Neuronal stem cell (in vitro differentiated cells): Measurements from ENCODE around the gene CLEC17A.
"Not testable (repeated sequence)": the region's sequence is repeated elsewhere in the genome, so short reads cannot be mapped to it uniquely, and the experiment has no call there.

Experiments
- DNase-seq: peaks from one replicate; pipeline ENCODE4 v3.0.0-alpha.2; 2013; ENCODE audit warnings: low spot score
- H2AFZ ChIP-seq: one replicate; pipeline ENCODE4 v1.6.1; 2013; ENCODE audit warnings: mild to moderate bottlenecking, low read length, inconsistent platforms
- H2AK5ac ChIP-seq: 2 replicates; pipeline ENCODE4 v1.6.1; 2013; ENCODE audit warnings: low read depth, mild to moderate bottlenecking, inconsistent platforms, low read length, moderate library complexity, mixed read lengths
- H2BK120ac ChIP-seq: 2 replicates; pipeline ENCODE4 v1.6.1; 2013; ENCODE audit warnings: low read depth, mild to moderate bottlenecking, inconsistent platforms, low read length, moderate library complexity, mixed read lengths
- H2BK12ac ChIP-seq: one replicate; pipeline ENCODE4 v1.6.1; 2013; ENCODE audit warnings: low read length, inconsistent platforms
- H2BK15ac ChIP-seq: 2 replicates; pipeline ENCODE4 v1.6.1; 2013; ENCODE audit warnings: mild to moderate bottlenecking, low read length, inconsistent platforms, mixed read lengths
- H2BK5ac ChIP-seq: one replicate; pipeline ENCODE4 v1.6.1; 2013; ENCODE audit warnings: inconsistent platforms, mild to moderate bottlenecking, low read length, moderate library complexity
- H3K14ac ChIP-seq: one replicate; pipeline ENCODE4 v1.6.1; 2013; ENCODE audit warnings: low read length, inconsistent platforms
- H3K18ac ChIP-seq: 2 replicates; pipeline ENCODE4 v1.6.1; 2013; ENCODE audit warnings: low read length, inconsistent platforms
- H3K23ac ChIP-seq: 2 replicates; pipeline ENCODE4 v1.6.1; 2013; ENCODE audit warnings: low read depth, mild to moderate bottlenecking, mixed read lengths, low read length, inconsistent platforms; ENCODE audit not compliant: poor library complexity
- H3K27ac ChIP-seq: replicated peaks from 3 replicates; pipeline ENCODE4 v1.5.1; 2013; ENCODE audit warnings: low read length, inconsistent platforms
- H3K27me3 ChIP-seq, 3 experiments: 2 replicates each; pipeline ENCODE4 v1.6.1; 2013; ENCODE audit warnings: low read length in 3 of 3, mild to moderate bottlenecking in 2 of 3, inconsistent platforms in 1 of 3, low read depth in 1 of 3, mixed read lengths in 1 of 3, moderate library complexity in 1 of 3; ENCODE audit not compliant: control insufficient read depth in 3 of 3, insufficient read depth in 3 of 3
- H3K36me3 ChIP-seq, 2 donors: replicated peaks in 1 of 2; 2 replicates each; pipeline ENCODE4 v1.6.1; 2013; ENCODE audit warnings: low read length in 2 of 2; ENCODE audit not compliant: control insufficient read depth in 2 of 2, insufficient read depth in 2 of 2
- H3K4ac ChIP-seq: 2 replicates; pipeline ENCODE4 v1.6.1; 2013; ENCODE audit warnings: inconsistent platforms, mild to moderate bottlenecking, low read length, moderate library complexity
- H3K4me1 ChIP-seq, 2 donors: 1 replicate in 1 of 2; 2 replicates in 1 of 2; pipeline ENCODE4 v1.6.1; 2013; ENCODE audit warnings: low read length in 2 of 2, low read depth in 1 of 2; ENCODE audit not compliant: control insufficient read depth in 2 of 2, insufficient read depth in 1 of 2
- H3K4me2 ChIP-seq: one replicate; pipeline ENCODE4 v1.6.1; 2013; ENCODE audit warnings: mild to moderate bottlenecking, low read length, inconsistent platforms; ENCODE audit not compliant: insufficient read depth, poor library complexity, severe bottlenecking
- H3K4me3 ChIP-seq, 2 donors: 2 replicates each; pipeline ENCODE4 v1.5.1; 2013; ENCODE audit warnings: low read length in 2 of 2, mild to moderate bottlenecking in 2 of 2, inconsistent platforms in 1 of 2, moderate library complexity in 1 of 2
- H3K79me1 ChIP-seq: one replicate; pipeline ENCODE4 v1.6.1; 2013; ENCODE audit warnings: low read depth, mild to moderate bottlenecking, inconsistent platforms, low read length, moderate library complexity
- H3K9ac ChIP-seq: one replicate; pipeline ENCODE4 v1.6.1; 2013; ENCODE audit warnings: mild to moderate bottlenecking, low read depth, low read length, inconsistent platforms; ENCODE audit not compliant: poor library complexity
- H3K9me3 ChIP-seq, 2 donors: replicated peaks in 1 of 2; 2 replicates each; pipeline versions ENCODE3 to v1.6.1; 2013; ENCODE audit warnings: low read length in 2 of 2, mild to moderate bottlenecking in 2 of 2, inconsistent platforms in 1 of 2, low read depth in 1 of 2, mixed read lengths in 1 of 2, moderate library complexity in 1 of 2; ENCODE audit not compliant: control insufficient read depth in 2 of 2, insufficient read depth in 1 of 2
- H4K8ac ChIP-seq: one replicate; pipeline ENCODE4 v1.6.1; 2013; ENCODE audit warnings: low read depth, mild to moderate bottlenecking, inconsistent platforms, low read length, moderate library complexity
- H4K91ac ChIP-seq: one replicate; pipeline ENCODE4 v1.6.1; 2013; ENCODE audit warnings: low read length, low read depth, mild to moderate bottlenecking, inconsistent platforms; ENCODE audit not compliant: poor library complexity
- WGBS, 2 donors: extraction: QIAGEN DNeasy Blood & Tissue Kit; methylation state at CpG; one replicate each; pipeline ENCODE4 v1.1.7; 2013; ENCODE audit warnings: missing lambda C conversion rate in 2 of 2, mixed read lengths in 1 of 2; ENCODE audit not compliant: insufficient read length in 2 of 2, insufficient replicate concordance in 1 of 2; ENCODE audit errors: extremely low coverage in 2 of 2; 5-methylcytosine and 5-hydroxymethylcytosine counted together

Gene CLEC17A

DNA sequence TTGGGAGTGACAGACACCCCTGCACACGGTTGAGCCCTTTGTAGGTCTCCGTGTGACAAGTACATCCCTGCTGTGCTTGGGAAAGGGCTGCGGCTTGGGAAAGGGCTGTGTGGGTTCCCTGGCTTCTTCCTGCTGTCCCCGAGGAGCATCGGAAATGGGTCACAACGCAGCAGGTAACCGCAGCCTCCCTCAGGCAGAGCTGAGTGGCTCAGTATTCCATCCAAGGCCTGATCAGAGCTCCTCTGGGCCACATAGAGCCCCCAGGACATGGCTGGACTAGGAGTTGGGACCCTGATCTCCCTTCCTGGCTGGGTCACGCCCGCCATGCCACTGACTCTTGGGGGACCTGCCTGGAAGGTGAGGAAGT, 37.2 kb upstream of the CLEC17A start:
- Histone ChIP-seq H3K36me3 (peaks cover 11 to 39% of the 10 kb centered on the region in 2 donors), H3K14ac (peak overlapping the region; percentile 75), H2BK15ac (no peak overlapping the region), H3K27me3 (no peaks in the 10 kb centered on the region), H3K9me3 (no peaks in the 10 kb centered on the region), H3K79me1 (peaks cover 12% of the 10 kb centered on the region), H2BK5ac (peak overlapping the region; percentile 41), H3K9ac (no peak overlapping the region), H3K4me1 (peaks cover 0 to 3% of the 10 kb centered on the region in 2 donors), H3K18ac (no peak overlapping the region), H2AFZ (no peak overlapping the region), H3K4ac (no peak overlapping the region), H2BK120ac (no peak overlapping the region), H4K8ac (no peak overlapping the region), H3K23ac (peak overlapping the region; percentile 45), H2AK5ac (peak overlapping the region; percentile 33), H2BK12ac (no peak overlapping the region), H4K91ac (no peak overlapping the region), H3K4me3 (no peak overlapping the region), H3K27ac (no peak overlapping the region), H3K4me2 (no peak overlapping the region)
- WGBS, 2 donors: no CpG with 5 or more reads among the region's 9 CpGs
- DNase-seq: no peak

DNA sequence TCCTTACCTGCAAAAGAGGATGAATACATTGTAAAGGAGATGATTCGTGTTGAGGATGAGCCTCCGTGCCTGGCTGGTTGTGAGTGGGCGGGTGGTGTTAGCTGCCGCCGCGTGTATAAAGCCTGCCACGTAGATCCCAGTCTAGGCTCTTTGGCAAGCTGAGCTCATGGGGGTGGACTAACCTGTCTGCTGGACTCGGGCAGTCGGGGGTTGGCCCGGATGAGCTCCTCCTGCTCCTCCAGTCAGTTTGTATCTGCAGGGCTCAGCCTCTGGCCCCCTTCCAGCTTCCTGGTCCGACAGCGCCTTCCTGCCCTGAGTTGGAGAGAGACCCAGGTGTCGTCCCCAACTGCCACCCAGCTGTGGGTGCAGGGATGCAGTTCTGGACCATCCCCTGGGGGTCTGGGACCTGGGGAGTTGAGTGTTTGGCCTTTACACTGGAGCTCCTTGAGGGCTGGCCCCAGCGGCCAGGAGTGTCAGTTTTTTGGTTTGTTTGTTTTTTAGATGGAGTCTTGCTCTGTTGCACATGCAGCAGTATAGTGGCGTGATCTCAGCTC, 32.6 kb upstream of the CLEC17A start:
- no peaks in the 10 kb centered on the region for H3K27me3 ChIP-seq
- no peaks in the 10 kb centered on the region for H3K9me3 ChIP-seq
- H2AFZ ChIP-seq: no peak overlapping the region
- H3K4me2 ChIP-seq: no peak overlapping the region
- H3K36me3 ChIP-seq: peaks cover 14 to 27% of the 10 kb centered on the region in 2 donors
- no peak overlapping the region for H4K91ac ChIP-seq
- H3K4ac ChIP-seq: no peak overlapping the region
- no peak overlapping the region for H3K14ac ChIP-seq
- no peak overlapping the region for H3K23ac ChIP-seq
- no CpG with 5 or more reads among the region's 15 CpGs for WGBS, 2 donors
- H2BK15ac ChIP-seq: no peak overlapping the region
- no peak overlapping the region for H3K27ac ChIP-seq
- H4K8ac ChIP-seq: no peak overlapping the region
- H2BK5ac ChIP-seq: no peak overlapping the region
- peak overlapping the region; percentile 72 for H3K9ac ChIP-seq
- no peak overlapping the region for H2AK5ac ChIP-seq
- peaks cover 26% of the 10 kb centered on the region for H3K79me1 ChIP-seq
- no peak overlapping the region for H3K18ac ChIP-seq
- H3K4me3 ChIP-seq: no peak overlapping the region
- no peak overlapping the region for H2BK120ac ChIP-seq
- peaks cover 2 to 3% of the 10 kb centered on the region in 2 donors for H3K4me1 ChIP-seq
- no peak overlapping the region for H2BK12ac ChIP-seq
- DNase-seq: no peak

DNA sequence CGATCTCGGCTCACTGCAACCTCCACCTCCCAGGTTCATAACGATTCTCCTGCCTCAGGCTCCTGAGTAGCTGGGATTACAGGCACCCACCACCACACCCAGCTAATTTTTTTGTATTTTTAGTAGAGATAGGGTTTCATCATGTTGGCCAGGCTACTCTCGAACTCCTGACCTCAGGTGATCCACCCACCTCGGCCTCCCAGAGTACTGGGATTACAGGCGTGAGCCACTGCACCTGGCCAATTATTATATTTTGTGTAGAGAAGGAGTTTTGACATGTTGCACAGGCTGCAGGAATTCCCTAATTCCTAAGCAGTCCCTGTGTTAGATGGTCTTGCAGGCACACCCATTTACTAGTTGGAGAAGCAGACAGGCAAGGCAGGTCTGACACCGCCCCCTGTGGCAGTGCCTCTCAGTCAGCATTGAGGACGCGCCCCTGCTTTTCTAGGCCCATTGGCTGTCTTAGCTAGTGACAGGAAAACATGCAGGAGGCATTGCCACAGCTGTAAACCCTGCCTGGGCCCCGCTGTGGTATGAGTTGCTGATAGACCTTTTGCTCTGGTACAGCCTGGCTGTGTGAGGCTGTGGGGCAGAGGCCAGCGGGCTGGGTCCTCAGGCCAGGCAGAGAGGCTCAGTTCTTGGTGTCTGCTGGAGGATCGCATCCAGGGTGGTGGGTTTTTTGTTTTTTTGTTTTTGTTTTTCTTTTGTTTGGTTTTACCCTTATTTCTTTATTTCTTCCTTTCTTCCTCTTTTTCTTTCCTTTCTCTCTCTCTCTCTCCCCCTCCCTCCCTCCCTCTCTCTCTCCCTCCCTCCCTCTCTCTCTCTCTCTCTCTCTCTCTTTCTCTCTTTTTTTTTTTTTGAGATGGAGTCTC, 31.5 kb upstream of the CLEC17A start:
- peaks cover 8 to 21% of the 10 kb centered on the region in 2 donors for H3K36me3 ChIP-seq
- WGBS, 2 donors: no CpG with 5 or more reads among the region's 12 CpGs
- H3K27ac ChIP-seq: not testable (repeated sequence)

DNA sequence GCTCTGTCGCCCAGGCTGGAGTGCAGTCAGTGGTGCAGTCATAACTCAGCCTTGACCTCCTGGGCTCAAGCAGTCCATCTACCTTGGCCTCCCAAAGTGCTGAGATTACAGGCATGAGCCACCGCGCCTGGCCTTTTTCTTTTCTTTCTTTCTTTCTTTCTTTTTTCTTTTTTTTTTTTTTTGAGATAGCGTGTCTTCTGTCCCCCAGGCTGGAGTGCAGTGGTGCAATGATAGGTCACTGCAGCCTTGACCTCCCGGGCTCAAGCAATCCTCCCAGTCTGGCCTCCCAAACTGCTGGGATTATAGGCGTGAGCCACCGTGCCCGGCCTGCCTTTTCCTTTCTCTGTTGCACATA, 30.9 kb upstream of the CLEC17A start:
- not testable (repeated sequence) for H3K27ac ChIP-seq, H4K91ac ChIP-seq, H3K14ac ChIP-seq, H3K4ac ChIP-seq, H3K27me3 ChIP-seq, H2BK5ac ChIP-seq, H3K4me3 ChIP-seq, H2AFZ ChIP-seq, H2BK120ac ChIP-seq, H3K23ac ChIP-seq, H3K9ac ChIP-seq, DNase-seq, H3K4me2 ChIP-seq, H2BK12ac ChIP-seq, H4K8ac ChIP-seq, H2AK5ac ChIP-seq, H3K9me3 ChIP-seq, H3K18ac ChIP-seq, H2BK15ac ChIP-seq, H3K4me1 ChIP-seq
- Histone ChIP-seq H3K79me1 (peaks cover 27% of the 10 kb centered on the region), H3K36me3 (peaks cover 8 to 21% of the 10 kb centered on the region in 2 donors)
- WGBS, 2 donors: no CpG with 5 or more reads among the region's 8 CpGs

More for the DNA sequence above, 31.5 kb upstream of the CLEC17A start:
- not testable (repeated sequence) for H3K14ac ChIP-seq, DNase-seq, H3K4ac ChIP-seq, H3K4me2 ChIP-seq, H3K18ac ChIP-seq, H4K91ac ChIP-seq, H2BK5ac ChIP-seq, H4K8ac ChIP-seq, H3K4me1 ChIP-seq, H2BK15ac ChIP-seq, H3K27me3 ChIP-seq, H3K4me3 ChIP-seq, H3K9me3 ChIP-seq, H3K23ac ChIP-seq, H2AFZ ChIP-seq, H2BK12ac ChIP-seq, H2BK120ac ChIP-seq, H2AK5ac ChIP-seq
- Histone ChIP-seq H3K9ac (peak overlapping the region; percentile 38), H3K79me1 (peaks cover 25% of the 10 kb centered on the region)
